ENCODE measurements around the gene AIMP1.

DNA sequence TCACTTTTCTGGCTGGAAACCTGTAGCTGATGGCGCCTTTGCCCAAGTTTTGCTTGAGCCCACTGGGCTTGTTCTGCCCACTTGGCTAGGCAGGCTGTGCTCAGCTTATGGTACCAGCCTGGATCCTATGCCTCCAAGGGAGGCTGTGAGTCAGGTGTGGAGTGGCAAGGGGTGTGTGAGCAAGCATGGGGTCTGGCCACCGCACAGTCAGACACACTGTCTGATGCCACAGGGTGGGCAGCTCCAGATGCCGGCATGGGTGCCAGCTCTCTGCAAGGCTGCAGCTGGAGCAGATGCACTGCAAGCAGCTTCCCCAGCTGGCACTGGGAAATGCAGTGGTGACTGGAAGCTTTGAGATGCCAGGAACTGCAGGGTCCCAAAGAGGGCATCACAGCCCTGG is 68.5 kb downstream of the AIMP1 start:
- TF ChIP-seq, protein P1, sequence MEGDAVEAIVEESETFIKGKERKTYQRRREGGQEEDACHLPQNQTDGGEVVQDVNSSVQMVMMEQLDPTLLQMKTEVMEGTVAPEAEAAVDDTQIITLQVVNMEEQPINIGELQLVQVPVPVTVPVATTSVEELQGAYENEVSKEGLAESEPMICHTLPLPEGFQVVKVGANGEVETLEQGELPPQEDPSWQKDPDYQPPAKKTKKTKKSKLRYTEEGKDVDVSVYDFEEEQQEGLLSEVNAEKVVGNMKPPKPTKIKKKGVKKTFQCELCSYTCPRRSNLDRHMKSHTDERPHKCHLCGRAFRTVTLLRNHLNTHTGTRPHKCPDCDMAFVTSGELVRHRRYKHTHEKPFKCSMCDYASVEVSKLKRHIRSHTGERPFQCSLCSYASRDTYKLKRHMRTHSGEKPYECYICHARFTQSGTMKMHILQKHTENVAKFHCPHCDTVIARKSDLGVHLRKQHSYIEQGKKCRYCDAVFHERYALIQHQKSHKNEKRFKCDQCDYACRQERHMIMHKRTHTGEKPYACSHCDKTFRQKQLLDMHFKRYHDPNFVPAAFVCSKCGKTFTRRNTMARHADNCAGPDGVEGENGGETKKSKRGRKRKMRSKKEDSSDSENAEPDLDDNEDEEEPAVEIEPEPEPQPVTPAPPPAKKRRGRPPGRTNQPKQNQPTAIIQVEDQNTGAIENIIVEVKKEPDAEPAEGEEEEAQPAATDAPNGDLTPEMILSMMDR (IDR thresholded peaks at IDR 0.05) = no peak
- TF ChIP-seq POLR2A (IDR thresholded peaks at IDR 0.05) (no peak), POLR2AphosphoS5 (IDR thresholded peaks at IDR 0.05) (no peak)
